ENCODE results near the gene ME3.
"Not testable (repeated sequence)": the region's sequence is repeated elsewhere in the genome, so short reads cannot be mapped to it uniquely, and the experiment has no call there.

The ME3 gene

DNA sequence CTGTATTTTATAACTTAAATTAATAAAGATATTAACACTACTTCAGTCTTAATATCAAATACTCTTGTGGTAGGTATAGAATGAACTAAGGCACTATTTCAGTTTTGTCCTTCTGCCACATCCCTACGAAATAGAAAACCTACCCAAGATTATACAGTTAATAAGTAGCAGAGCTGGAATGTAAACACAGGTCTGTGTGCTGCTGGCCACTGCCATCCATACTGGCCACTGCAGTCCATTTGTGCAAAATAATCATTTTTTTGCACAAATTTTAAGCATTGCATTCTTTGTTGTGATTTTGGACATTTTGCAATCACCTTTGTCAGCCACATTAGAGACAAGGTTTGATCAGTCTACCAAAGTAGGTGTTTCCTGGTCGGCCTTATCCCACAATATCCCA lies 91.9 kb downstream of the ME3 start:
- no peak for DNase-seq

DNA sequence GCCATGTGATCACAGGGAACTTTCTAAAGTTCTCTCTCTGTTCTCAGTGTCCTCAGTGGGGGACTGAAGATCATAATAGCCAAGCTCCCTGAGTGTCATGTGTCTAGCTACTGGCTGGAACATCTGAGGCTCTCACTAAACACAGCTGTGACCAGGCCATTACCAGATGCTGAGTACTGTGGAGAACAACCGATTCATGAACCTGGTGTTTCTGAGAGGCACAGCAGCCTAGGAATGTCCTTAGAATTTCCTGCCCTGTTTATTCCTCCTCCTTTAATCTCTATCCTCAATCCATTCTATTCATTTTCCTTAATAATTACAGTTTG lies 93.0 kb downstream of the ME3 start:
- DNase-seq = no peak

DNA sequence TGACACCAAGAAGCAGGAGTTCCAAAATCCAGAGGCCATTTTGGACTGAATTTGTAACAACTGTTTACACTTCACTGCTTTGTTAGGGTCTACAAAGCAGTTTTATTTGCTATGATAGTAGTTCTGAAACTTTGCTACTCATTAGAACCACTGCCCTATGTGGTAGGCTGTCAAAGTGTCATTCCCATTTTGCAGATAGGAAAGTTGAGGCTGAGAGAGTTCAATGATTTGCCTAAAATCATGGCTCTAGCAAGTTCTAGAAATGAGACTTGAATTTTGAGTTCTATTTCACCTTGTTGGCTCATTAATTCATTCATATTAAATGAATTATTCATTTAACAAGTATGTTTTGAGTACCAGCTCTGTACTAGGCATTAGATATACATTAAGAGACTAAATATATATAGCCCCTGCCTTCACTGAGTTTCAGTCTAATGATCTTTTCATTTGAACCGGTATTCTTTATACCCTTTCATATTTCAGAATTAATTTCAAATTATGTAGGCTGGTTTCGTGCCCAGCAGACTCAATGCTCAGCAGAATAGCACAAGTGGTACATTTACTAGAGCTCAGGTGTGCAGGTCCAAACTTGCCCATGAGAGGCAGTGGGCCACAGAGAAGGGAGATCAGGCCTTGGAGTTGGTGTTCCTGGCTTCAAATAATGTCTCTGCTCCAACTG lies 93.5 kb downstream of the ME3 start:
- no peak for DNase-seq

DNA sequence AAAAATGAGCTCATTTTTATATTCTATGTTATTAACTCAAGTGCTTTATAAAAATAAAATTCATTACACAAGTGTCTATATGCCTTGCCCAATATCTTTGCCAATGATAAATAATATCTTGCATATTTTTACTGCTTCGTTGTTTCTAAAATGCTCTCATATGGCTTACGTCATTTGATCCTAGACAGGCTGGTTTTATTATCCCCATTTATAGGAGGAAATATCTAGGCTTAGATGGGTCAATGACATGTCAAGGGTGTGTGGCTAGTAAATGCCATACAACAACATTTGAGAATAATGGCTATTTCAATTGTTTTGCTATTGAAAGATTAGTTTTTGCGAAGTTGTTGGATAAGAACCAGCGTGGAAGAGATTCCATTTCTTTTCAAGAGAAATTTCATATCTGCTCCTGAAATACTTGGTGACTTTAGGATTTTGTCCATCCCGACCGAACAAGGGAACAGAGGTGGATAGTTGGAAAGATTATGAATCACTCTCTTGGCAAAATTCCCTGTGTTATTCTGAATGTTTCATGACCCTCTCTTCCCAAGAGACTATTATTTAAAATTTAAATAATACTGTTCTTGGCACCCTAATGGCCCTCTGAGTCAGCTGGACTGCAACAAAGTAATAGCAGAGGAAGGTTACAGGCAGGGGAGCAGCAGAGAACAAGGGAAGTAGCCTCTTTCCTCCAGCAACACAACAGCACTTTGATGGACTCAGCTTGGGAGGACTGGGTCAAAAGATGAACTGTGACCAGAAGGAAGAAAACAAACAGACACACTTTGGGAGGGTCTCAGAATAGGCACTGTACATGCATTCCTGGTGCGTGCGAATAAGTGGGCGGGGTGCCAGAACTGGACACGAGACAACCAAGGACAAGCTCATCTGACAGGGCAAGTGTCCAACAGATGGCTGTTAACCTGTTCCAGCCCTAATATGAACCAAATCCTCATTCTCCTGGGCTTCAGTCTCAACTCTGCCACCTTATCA lies 94.5 kb downstream of the ME3 start:
- DNase-seq = no peak

DNA sequence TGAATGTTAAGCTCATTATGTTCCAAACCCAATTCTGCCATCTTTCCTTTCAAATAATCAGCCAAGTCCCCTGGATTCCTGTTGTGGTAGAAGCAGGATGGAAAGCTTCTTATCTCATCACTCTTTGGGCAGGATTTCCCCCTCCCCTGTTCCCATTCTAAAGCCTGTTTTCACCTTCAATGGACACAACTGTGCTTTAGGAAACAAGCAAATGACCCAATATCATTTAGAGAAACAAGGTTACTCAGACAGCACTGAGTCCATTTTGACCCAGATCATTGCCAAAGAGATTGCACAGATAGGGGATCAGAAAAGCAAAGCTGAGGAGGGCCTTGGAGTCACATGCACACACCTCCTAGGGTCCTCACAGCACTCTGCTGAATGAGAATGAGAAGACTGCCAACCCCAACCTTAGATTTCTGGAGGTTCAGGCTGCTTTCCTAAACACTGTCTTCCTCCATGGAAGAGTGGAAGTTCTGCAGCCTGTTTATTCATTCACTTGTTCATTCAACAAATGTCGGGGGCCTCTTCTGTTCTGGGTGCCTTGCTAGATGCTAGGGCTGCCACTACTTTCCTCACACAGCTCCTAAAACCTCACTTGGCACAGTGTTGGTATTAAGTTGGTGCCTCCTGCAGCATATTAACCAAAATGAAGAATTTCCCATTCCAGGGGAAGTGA lies 95.3 kb downstream of the ME3 start:
- no peak for DNase-seq

DNA sequence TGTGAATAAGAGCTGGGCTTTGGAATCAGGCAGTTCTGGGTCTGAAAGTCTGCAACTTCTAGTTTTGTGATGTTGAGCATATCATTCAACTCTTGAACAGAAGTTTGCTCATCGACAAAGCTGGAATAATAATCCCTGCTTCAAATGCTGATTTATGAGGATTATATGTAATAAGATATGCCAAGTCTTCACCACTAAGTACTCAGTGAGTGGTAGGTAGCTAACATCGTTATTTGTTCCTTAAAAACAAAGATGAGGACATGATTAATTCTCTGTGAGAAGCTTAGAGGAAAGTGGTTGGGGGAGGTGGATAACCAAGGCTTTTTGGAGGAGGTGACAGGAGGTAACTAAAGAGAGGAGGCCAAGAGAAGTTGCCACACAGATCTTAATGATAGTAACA lies 96.5 kb downstream of the ME3 start:
- DNase-seq = no peak

DNA sequence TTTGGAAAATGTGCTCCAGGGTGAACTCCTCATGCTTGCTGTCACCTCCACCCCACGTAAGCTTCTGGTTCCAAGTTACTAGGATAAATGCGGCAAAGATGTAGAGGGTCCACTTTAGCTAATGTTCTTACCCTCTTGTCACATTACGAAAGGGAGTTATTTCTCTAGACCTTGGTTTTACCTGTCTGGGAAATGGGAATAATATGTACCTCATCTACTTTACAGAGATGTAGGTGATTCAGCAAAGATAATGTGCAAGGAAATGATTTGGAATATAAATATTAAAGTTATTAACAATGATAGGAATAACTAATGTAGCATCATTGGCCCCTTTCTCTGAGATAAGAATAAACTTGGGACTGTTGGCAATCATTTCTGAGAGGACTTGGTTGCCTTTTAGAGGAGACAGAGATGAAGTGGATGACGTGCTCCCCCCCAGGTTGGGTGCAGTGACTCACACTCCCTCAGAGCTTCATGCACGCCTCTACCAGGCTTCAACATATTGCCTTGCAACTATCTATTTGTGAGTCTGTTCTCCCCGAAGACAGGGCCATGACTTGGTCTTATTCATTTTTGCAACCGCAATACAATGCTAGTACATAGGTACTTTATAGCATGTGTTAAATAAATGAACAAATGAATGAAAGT lies 97.1 kb downstream of the ME3 start:
- no peak for DNase-seq

DNA sequence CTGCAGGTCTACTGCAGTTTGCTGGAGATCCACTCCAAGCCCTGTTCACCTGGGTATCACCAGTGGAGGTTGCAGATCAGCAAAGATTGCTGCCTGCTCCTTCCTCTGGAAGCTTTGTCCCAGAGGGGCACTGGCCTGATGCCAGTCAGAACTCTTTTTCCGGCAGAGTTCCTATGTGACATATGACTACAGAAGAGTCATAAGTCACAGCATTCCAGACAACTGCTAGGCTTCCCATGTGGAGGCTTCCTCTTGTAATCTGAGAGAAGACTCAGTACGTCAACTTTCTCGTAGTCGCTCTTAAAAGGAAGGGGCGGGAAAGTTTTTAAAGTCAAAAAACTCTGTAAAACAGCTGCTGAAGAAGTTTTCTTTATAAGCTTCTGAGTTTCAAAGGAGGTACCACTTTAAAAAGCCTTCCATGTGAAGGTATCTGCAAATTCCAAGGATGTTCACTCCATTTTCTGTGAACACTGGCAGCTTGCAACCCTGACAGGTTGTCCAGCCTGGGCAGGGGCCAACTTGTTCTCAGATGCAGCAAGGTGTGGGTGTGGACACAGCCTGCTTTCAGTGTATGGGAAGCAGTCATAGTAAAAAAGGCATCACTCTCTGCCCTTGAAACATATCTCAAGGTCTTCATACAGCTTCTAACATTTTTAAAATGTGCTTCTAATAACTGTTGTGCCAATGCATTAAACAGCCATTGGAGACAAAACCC lies 97.8 kb downstream of the ME3 start:
- no peak for DNase-seq

DNA sequence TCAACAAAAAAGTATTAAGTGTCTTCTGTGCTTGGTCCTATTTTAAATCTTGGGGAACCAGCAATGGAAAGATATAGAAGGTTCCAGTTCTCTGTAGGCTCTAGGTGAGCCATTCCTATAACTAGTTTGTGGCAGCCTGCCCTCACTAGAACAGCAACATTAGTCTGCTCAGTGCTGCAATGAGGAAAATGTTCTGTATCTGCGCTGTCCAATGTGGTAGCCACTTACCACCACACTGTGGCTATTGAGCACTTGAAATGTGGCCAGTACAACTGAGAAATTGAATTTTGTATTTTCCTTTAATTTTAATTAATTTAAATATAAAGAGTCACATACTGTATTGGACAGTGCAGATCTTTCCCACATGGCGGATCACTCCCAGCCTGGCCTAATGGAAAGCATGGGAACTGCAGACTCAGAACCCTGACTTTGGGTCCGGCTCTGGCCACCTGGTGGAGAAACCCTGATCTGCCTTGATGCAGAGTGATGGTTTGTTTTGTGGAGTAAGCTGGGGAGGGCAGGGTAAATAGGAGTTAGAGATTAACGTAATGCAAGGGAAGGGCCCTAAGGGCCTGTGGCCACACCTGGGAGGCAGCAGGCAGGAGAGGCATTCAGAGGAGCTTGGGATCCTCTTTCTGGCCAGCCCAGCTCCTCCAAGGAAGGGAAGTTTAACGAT lies 101.0 kb downstream of the ME3 start:
- no peak for DNase-seq

DNA sequence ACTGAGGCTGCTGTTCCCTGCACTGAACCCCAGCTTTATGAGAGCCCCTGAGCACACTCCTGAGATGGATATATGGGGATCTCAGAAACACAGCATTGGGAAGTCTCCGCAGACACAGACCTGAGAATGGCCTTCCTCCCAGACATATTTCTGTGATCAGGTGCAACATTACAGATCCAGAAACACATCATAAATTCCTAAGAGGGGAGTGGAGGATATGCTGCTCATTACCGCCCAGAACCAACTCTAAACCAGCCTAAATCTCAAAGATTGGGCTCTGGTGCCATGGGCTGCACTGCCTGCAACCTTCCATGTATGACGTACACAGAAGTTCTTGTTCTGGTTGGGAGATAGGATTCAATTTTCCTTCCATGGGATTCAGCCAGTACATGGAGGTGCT lies 102.0 kb downstream of the ME3 start:
- DNase-seq = no peak

DNA sequence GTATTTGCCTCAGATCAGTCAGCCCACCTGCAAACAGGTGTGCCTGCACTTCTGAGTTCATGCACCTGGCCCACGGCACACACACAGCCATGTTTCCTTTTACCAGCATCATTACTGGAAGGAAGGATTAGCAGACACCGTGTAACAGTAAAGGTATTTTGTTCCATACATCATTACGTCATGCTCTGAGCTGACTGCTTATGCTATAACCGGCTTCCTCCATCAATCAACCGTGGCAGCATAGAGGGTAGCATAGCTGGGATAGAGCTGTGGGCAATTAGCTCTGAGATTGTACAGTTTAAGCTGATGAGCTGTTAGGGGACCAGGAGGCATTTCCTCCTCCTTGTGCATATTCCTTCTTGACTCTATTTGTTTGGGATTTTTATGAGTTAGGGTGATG lies 102.4 kb downstream of the ME3 start:
- no peak for DNase-seq

DNA sequence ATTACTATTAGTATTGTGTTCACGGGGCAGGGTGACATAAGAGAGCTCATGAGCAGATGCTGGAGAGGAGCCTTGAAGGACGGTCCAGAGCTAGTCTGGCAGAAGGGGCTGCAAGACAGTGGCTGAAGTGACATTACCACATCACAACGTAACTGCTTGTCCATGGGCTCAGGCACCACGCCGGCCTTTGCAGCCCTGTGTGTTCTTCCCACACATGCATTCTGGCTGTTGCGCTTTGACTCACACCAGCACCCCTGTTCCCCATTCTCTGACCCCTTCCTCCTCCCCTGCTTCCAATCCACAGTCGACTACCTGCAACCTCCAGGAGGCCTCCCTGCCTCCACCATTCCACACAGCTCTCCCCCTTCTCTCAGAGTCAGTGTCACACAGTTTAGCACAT lies 103.3 kb downstream of the ME3 start:
- no peak for DNase-seq

DNA sequence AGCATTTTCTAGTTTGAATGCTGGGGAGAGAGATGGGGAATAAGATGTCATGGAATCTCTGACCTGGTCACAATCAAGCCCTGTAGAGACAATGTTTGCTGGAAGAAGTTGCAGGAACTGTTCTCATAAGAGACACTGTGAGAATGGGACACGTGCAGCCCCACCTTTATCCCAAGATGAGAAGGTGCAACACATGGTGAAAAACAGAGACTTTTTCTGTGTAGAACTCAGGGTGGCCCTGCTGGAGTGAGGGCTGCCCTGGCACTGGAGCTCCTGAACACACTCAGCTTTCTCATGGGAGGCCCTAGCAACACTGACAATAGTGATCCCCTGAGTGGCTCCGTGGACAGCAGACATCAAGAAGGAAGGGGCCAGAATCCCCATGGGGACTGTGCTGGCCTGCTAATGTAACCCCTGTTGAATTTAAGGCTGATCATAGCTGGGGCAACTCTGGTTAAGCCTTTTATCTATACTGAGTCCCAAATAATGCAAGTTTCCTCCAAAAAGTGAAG lies 106.6 kb downstream of the ME3 start:
- no peak for DNase-seq

DNA sequence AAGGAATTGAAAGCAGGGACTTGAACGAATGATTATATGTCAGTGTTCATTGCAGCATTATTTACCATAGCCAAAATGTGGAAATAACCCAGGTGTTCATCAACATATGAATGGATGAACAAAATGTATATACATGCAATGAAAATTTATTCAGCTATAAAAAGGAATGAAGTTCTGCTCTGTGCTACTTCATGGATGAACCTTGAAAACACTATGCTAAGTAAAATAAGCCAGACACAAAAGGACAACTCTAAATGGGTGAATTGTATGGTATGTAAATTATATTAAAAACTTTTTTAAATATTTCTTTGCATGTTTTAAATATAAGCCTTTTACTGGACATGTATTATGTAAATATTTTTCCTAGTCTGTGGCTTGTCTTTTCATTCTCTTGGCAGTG lies 107.0 kb downstream of the ME3 start:
- no peak for DNase-seq

DNA sequence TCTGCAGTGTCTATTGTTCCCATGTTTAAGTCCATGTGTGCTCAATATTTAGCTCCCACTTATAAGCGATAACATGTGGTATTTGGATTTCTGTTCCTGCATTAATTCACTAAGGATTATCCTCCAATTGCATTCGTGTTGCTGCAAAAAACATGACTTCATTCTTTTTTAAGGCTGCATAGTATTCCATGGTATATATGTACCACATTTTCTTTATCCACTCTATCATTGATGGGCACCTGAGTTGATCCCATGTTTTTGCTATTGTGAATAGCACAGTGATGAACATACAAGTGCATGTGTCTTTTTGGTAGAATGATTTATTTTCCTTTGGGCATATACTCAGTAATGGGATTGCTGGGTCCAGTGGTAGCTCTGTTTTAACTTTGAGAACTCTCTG lies 109.6 kb downstream of the ME3 start:
- not testable (repeated sequence) for DNase-seq

DNA sequence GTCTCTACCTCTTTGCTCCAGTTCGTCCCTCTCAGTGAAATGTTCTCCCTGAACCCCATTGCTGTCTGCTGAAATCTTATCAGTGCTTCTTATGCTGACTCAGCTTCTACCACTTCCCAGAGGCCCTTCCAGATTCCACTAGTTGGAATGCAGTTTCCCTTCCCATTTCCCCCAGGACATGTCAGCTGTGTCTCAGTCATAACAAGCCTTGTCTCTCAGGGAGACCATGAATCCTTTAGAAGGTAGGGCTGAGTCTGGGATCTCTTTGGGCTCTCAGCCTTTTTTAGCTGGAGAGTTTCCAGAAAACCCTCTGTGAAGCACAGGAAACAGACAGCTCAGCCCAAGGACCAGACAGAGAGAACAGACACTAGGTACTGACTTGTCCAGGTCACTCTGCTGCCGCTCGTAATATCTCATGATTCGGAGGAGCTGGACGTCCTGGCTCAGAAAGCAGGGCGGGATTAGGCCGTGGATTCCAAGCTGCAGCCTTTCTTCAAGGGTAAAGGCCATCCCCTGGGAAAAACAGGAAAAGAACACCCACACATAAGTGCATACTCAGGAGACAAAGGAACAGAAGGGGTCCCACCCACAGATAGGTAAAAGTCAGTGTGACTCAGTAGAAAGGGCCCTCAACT lies 113.0 kb downstream of the ME3 start:
- DNase-seq = no peak

DNA sequence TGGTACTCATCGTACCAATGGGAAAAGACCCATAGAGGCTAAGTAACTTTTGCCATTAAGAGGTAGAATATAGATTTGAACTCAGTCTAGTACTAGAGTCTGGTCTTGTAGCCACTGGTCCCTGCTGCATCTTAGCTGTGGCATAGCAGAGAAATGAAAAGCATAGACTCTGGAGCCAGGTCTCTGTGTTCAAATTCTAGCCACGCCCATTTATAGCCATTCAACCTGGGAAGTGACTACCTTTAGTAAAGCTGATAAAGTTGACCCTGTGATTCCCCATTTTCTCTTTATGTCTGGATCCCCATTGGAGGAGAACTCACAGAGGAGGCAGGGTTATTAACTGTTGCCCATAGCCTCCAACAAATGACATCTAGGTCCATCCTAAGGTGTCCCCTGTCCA lies 113.6 kb downstream of the ME3 start:
- DNase-seq = no peak

DNA sequence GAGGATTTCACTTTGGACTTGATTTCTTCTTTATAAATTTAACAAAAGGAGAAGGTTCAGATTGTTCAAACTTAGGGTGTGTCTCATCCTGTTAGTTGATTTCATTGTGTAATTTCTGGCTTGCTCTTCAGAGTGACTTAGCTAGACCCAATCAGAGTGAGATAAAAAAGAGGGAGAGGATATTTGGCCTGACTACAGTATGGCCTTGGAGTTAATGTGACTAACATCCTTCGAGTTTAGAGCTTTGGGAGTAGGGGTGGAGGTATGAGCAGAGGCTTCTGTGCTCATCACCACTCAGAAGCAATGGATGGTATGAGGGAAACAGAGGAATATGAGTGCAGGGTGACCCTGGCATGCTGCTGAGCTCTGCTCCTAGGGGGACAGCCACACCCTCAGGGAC lies 114.2 kb downstream of the ME3 start:
- no peak for DNase-seq

DNA sequence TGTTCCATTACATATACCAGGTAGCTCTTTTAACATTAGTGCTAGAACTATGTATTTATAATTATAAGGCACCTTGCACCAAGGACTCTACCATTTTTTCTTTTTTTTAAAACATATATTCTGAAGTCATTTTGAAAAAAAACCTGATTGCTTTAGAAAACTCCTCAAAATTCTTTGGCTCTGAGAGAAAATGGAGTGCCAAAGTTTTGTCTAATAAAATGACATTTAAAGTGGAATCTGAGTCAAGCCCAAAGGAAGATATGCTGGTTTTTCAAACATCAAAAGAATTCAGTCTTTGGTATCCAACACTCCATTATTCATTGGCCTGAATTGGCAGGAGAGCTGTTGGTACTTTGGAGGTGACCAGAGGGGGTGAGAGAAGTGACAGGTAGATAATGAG lies 116.5 kb downstream of the ME3 start:
- DNase-seq = no peak

DNA sequence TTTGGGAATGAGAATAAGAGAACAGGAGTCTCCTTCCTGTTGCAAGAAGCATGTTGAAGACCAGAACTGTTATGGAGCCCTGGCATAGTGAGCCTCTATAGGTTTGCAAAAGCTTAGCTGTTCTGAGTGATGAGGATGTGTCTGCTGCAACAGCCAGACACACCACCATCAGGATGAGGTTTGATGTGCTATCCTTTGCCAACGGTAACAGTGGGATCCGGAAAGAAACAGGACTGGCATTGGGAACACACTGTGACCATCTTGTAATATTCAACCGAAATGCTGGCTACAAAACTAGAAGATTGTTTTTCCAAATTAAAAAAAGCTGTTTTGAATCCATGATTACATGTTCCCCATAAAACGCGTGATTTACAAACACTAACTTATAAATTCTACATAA lies 117.0 kb downstream of the ME3 start:
- DNase-seq = no peak

DNA sequence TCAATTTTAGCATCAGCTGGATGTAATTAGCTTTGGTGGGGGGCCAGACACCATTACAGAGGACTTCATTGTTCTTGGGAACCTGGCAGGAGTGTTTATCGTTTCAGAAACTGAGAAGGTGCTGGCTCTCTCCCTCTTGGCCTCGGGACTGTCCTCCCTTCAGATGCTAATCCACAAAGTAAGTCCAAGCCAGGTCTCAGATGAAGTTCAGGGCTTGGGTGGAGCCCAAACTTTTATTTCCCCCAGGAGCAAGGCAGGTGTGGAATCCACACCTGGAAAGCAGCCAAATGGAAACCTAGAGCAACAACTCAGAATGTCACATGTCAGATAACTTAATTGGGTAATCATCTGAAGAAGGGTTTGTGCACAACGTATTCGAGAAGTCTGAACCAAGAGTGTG lies 119.2 kb downstream of the ME3 start:
- DNase-seq = no peak
